Smooth muscle cell of the brain vasculature (primary cell): ENCODE data around the gene CDH20.
A peak's percentile ranks its signal among the peaks of the same experiment; 100 is the strongest.

Experiments used
- DNase-seq: peaks from one replicate; pipeline ENCODE4 v3.0.0-alpha.2; 2012; ENCODE audit warnings: low read depth, low spot score

CDH20 gene

GRCh38 chr18:61333271-61333745, at the start of gene CDH20:
Gene CDH20, plus strand, starts transcription at chr18:61333430.
- DNase-seq = no peak

- DNase-seq = no peak
Observed at GRCh38 chr18:61284039-61284438, 49.2 kb upstream of the CDH20 start.

GRCh38 chr18:61285777-61286176, 47.5 kb upstream of the CDH20 start:
- DNase-seq = no peak

GRCh38 chr18:61286867-61287266, 46.4 kb upstream of the CDH20 start:
- no peak for DNase-seq

DNA sequence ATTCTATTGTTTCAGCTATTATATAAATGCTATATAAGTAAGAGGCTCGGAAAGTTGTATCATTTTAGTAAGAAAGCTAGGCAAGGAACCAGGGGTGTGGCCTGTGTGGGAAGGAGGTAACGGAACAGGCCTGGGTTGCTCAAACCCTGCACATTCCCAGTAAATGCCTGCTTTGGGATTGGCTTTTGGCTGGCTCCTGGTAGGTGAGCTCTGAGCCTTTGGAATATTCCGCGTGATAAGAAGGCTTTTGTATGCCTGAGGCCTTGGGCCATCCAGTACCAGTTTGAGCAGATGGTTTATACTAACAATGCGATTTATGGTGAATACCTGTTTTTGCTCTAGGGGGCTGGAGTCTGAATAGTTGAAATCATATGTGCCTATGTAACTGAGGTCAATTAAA, 42.6 kb upstream of the CDH20 start:
- DNase-seq = no peak

GRCh38 chr18:61292280-61293035, 40.8 kb upstream of the CDH20 start:
- no peak for DNase-seq

- DNase-seq = no peak
Observed at GRCh38 chr18:61295153-61295552, 38.1 kb upstream of the CDH20 start.

DNA sequence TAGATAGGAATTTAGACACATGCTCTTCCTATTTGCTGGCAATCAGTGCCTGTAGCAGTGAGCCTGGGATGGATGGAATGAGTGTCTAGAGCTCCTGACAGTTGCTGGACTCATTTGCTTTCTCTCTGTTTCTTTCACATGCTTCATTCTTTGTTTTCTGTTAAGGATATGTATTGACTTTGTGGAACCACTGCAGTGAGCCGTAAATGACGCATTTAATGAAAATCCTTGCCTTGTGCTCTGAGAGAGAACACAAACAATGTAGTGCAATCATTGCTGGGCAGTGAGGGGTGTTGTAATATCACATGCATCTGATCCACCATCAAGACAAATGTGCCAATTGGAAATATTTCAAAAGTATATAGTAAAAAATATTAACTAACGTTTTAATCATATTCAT, 25.2 kb upstream of the CDH20 start:
- DNase-seq = no peak

- no peak for DNase-seq
Observed at GRCh38 chr18:61308795-61309393, 24.3 kb upstream of the CDH20 start.

GRCh38 chr18:61322265-61322873, 10.9 kb upstream of the CDH20 start:
- peak; percentile 37 for DNase-seq

DNA sequence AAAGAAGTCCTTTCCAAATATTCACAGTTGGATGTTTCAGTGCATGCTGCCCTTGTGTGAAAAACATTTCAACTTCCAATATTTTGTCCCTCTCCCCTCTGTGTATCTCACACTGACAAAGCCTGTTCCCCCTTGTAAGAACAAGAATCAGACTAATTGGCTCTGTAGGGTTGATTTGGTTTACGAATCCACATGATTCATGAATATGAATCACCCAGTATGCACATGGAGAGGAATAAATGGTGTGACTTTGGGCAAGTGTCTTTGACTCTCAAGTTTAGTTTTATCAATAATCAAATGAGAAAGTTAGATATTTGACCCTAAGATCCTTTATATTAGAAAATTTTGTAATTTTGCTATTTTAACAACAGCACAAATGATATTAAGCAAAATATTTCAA, 9.3 kb upstream of the CDH20 start:
- DNase-seq = no peak

- DNase-seq = no peak
Observed at GRCh38 chr18:61326407-61326806, 6.8 kb upstream of the CDH20 start.

DNA sequence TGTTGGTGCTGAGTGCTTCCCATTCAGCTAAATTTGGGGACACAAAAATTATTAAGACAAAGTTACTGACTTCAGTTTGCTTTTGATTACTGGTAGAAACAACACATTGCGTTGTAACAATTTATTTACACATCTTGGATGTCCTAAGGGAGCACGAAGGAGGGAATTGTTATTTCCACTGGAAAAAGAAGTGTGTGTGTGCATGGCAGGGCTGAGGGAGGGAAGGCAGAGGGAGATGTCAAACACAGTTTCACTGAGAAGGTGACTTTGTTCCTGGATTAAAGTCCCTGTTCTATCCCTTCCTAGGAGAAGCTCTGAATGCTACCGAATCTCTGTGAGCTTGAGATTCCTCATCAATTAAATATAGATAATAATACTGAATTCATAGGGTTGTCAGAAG, 3.8 kb upstream of the CDH20 start:
- DNase-seq = no peak

- DNase-seq = no peak
Observed at GRCh38 chr18:61331051-61331450, 2.2 kb upstream of the CDH20 start.

GRCh38 chr18:61333746-61334490, 688 bp downstream of the CDH20 start:
- no peak for DNase-seq

GRCh38 chr18:61334491-61334850, 1.2 kb downstream of the CDH20 start:
- DNase-seq = no peak

GRCh38 chr18:61334951-61335683, 1.9 kb downstream of the CDH20 start:
- no peak for DNase-seq

- no peak for DNase-seq
Observed at GRCh38 chr18:61335684-61336555, 2.7 kb downstream of the CDH20 start.

GRCh38 chr18:61336766-61337165, 3.5 kb downstream of the CDH20 start:
- no peak for DNase-seq

- no peak for DNase-seq
Observed at GRCh38 chr18:61337527-61337926, 4.3 kb downstream of the CDH20 start.

- no peak for DNase-seq
Observed at GRCh38 chr18:61340148-61340547, 6.9 kb downstream of the CDH20 start.
